ENCODE data around the gene MMP28. TPM values are rescaled to one million over a fixed set of nuclear protein-coding genes. Genes with fewer than 3 reads are reported as not detected.
"Not testable (repeated sequence)": the region's sequence is repeated elsewhere in the genome, so short reads cannot be mapped to it uniquely, and the experiment has no call there.

MMP28 gene
- polyA plus RNA-seq, 2 donors: 14.8 to 21.7 TPM

DNA sequence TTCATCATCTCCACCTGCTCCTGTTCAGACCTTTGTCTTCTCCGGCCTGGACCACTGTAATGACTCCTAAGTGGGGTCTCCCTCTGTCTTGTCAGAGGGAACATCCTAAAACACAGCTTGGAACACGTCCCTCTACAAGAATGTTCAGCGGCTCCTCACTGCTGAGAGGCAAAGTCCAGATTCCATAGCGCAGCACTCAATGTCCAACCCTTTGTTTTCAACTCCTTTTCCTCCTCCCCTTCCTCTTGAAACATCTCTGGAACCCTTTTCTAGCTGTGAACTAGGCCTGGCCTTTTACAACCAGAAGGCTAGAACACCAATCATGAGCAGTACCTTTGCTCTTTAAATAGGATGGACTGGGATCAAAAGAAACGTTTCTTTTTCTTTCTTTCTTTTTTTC is 33.8 kb downstream of the MMP28 start:
- Histone ChIP-seq H3K4me1 (ENCODE audit: control insufficient read depth in 2 of 2, insufficient read depth in 2 of 2, low read length in 1 of 2) (peaks cover 5 to 6% of the 10 kb centered on the region in 2 donors), H3K36me3 (ENCODE audit: control insufficient read depth in 2 of 2, insufficient read depth in 2 of 2, low read length in 1 of 2) (no peaks in the 10 kb centered on the region), H3K4me3 (ENCODE audit: low read depth in 1 of 2, low read length in 2 of 2) (no peak overlapping the region), H3K27ac (ENCODE audit: low read depth in 2 of 2, low read length in 1 of 2) (no peak overlapping the region), H3K9me3 (ENCODE audit: control insufficient read depth in 2 of 2, insufficient read depth in 1 of 2, low read depth in 1 of 2, low read length in 1 of 2) (no peaks in the 10 kb centered on the region), H3K27me3 (ENCODE audit: control insufficient read depth in 1 of 2, insufficient read depth in 2 of 2, low read length in 2 of 2) (no peaks in the 10 kb centered on the region)
- 76 to 83% methylated on average over 5 of the region's 5 CpGs for WGBS, 2 donors

DNA sequence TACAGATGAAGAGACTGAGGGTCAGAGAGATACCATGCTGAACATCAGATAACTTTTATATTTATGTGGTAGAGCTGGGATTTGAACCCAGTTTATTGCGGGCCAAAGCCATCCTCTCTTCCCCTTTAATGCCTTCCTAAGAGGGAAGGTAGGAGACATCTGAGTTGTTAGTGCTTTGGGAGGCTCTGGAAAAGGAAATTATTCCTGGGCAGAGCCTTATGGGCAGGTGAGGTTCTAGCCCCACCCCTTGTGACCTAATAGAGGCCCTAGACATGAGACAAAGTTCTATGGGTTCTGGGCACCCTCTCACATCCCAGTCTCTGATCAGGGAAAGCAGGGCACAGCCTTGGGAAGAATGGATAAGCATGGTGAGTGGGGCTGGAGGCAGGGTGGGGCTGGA is 34.9 kb downstream of the MMP28 start, which contains the start of gene C17orf50:
C17orf50 (plus strand) TSS at position 301 of the 400 bp plus-strand sequence; CDS start at position 356, 55 bp downstream.
- no peaks in the 10 kb centered on the region for H3K36me3 ChIP-seq (ENCODE audit: control insufficient read depth in 2 of 2, insufficient read depth in 2 of 2, low read length in 1 of 2)
- H3K4me1 ChIP-seq (ENCODE audit: control insufficient read depth in 2 of 2, insufficient read depth in 2 of 2, low read length in 1 of 2): peaks cover 5 to 6% of the 10 kb centered on the region in 2 donors
- no peaks in the 10 kb centered on the region for H3K27me3 ChIP-seq (ENCODE audit: control insufficient read depth in 1 of 2, insufficient read depth in 2 of 2, low read length in 2 of 2)
- 58 to 100% methylated on average over 1 of the region's 1 CpG for WGBS, 2 donors
- H3K4me3 ChIP-seq (ENCODE audit: low read depth in 1 of 2, low read length in 2 of 2): no peak within 1 kb of the TSS
- no peak within 1 kb of the TSS for H3K27ac ChIP-seq (ENCODE audit: low read depth in 2 of 2, low read length in 1 of 2)
- no peaks in the 10 kb centered on the region for H3K9me3 ChIP-seq (ENCODE audit: control insufficient read depth in 2 of 2, insufficient read depth in 1 of 2, low read depth in 1 of 2, low read length in 1 of 2)

DNA sequence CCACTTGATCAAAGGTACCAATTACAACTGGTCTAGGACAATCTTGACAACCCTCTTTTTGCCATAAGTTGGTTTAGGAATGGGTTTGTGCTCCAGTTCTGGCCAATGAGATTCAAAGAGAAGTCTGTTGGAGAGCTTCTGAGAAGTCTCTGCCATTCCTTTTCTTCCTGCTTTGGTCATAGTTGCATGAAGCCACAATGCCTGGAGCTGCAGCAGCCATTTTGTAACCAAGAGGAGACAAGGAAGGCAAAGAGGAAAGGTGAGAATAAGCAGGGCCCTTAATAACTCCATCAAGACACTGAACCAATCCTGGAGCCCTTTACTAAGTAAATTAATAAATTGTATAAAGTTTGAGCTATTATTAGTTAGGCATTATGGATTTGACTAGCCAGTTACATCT is 38.2 kb downstream of the MMP28 start:
- H3K4me1 ChIP-seq (ENCODE audit: control insufficient read depth in 2 of 2, insufficient read depth in 2 of 2, low read length in 1 of 2): peaks cover 0 to 2% of the 10 kb centered on the region in 2 donors
- H3K4me3 ChIP-seq (ENCODE audit: low read depth in 1 of 2, low read length in 2 of 2): no peak overlapping the region
- no peaks in the 10 kb centered on the region for H3K9me3 ChIP-seq (ENCODE audit: control insufficient read depth in 2 of 2, insufficient read depth in 1 of 2, low read depth in 1 of 2, low read length in 1 of 2)
- H3K27me3 ChIP-seq (ENCODE audit: control insufficient read depth in 1 of 2, insufficient read depth in 2 of 2, low read length in 2 of 2): no peaks in the 10 kb centered on the region
- no peaks in the 10 kb centered on the region for H3K36me3 ChIP-seq (ENCODE audit: control insufficient read depth in 2 of 2, insufficient read depth in 2 of 2, low read length in 1 of 2)
- no peak overlapping the region for H3K27ac ChIP-seq (ENCODE audit: low read depth in 2 of 2, low read length in 1 of 2)

DNA sequence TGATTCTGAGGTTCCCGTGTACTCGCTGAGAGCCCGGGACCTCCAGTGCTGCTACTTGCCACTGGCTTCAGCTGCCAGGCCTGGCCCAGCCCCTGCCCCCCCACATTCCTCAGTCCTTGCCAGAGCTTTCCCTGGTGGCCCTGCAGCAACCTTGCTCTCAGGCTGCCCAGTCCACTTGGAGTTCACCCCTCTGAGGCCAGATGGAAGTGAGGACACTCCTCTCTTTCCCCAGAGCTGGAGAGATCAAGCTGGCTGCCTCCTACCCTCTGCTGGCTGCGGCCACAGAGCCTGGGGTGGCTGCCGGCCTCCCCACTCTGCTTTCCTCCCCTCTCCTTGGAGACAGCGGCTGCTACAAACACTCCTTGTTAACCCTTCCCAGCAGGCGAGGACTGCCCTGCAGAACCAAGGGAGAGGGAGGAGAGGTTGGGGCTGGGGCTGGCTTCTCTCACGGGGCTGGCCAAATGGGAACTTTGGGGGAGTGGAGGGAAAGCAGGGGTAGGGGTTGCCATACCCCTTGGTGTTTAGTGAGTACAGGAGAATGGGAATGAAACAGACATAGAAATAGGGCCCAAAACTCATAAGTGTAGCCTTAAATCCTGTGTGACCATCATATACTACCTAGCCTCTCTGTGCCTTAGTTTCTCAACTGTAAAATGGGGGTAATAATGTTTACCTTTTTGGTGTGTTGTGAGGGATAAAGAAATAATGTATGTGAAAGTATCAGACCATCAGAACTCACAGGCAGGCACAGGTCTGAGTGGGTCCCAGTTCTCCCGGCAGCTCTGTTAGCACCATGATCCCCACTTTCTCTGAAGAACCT is 42.3 kb downstream of the MMP28 start, which contains the start of gene GAS2L2:
GAS2L2 (minus strand) TSS at position 295 of the 820 bp plus-strand sequence. CDS start 389 bp downstream, outside the sequence.
- Histone ChIP-seq H3K9me3 (ENCODE audit: control insufficient read depth in 2 of 2, insufficient read depth in 1 of 2, low read depth in 1 of 2, low read length in 1 of 2) (no peaks in the 10 kb centered on the region), H3K27me3 (ENCODE audit: control insufficient read depth in 1 of 2, insufficient read depth in 2 of 2, low read length in 2 of 2) (no peaks in the 10 kb centered on the region), H3K36me3 (ENCODE audit: control insufficient read depth in 2 of 2, insufficient read depth in 2 of 2, low read length in 1 of 2) (no peaks in the 10 kb centered on the region), H3K27ac (ENCODE audit: low read depth in 2 of 2, low read length in 1 of 2) (no peak within 1 kb of the TSS), H3K4me1 (ENCODE audit: control insufficient read depth in 2 of 2, insufficient read depth in 2 of 2, low read length in 1 of 2) (peaks cover 0 to 15% of the 10 kb centered on the region in 2 donors), H3K4me3 (ENCODE audit: low read depth in 1 of 2, low read length in 2 of 2) (no peak within 1 kb of the TSS)
- WGBS, 2 donors: 38 to 40% methylated on average over 9 of the region's 9 CpGs

DNA sequence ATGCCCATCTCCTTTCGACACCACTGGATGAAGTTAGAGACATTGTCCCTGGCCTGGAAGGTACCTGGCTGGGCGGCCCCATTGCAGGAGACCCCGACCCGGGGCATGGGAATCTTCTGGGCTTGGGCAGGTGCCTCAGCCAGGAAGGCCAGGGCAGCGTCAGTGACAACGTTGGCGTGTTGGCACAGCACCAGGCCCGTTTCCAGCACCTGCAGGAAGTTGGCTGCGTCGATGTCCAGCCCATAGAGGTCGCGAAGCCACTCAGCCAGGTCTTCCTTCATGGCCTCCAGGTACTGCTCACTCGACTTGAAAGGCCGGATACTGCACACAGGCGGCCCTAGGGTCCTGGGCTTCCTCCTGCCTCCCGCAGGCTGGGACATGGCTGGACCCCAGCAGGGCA is 43.0 kb downstream of the MMP28 start:
- WGBS, 2 donors: 54 to 57% methylated on average over 16 of the region's 16 CpGs
- Histone ChIP-seq H3K9me3 (ENCODE audit: control insufficient read depth in 2 of 2, insufficient read depth in 1 of 2, low read depth in 1 of 2, low read length in 1 of 2) (no peaks in the 10 kb centered on the region), H3K27me3 (ENCODE audit: control insufficient read depth in 1 of 2, insufficient read depth in 2 of 2, low read length in 2 of 2) (no peaks in the 10 kb centered on the region), H3K36me3 (ENCODE audit: control insufficient read depth in 2 of 2, insufficient read depth in 2 of 2, low read length in 1 of 2) (no peaks in the 10 kb centered on the region), H3K27ac (ENCODE audit: low read depth in 2 of 2, low read length in 1 of 2) (no peak overlapping the region), H3K4me3 (ENCODE audit: low read depth in 1 of 2, low read length in 2 of 2) (no peak overlapping the region), H3K4me1 (ENCODE audit: control insufficient read depth in 2 of 2, insufficient read depth in 2 of 2, low read length in 1 of 2) (peaks cover 0 to 15% of the 10 kb centered on the region in 2 donors)

DNA sequence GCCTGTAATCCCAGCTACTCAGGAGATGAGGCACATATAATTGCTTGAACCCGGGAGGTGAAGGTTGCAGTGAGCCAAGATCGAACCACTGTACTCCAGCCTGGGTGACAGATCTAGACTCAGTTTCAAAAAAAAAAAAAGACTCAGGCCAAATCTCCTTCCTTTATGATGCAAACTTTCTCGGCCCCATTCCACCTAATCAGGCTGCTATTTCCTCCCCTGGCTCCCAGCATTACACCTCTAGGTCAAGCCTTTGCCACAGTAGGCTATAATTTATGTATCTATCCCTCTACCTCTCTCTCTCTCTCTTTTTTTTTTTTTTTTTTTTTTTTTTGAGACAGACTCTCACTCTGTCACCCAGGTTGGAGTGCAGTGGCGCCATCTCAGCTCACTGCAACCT is 43.9 kb downstream of the MMP28 start:
- 84 to 86% methylated on average over 4 of the region's 4 CpGs for WGBS, 2 donors
- H3K36me3 ChIP-seq (ENCODE audit: control insufficient read depth in 2 of 2, insufficient read depth in 2 of 2, low read length in 1 of 2); H3K27ac ChIP-seq (ENCODE audit: low read depth in 2 of 2, low read length in 1 of 2); H3K9me3 ChIP-seq (ENCODE audit: control insufficient read depth in 2 of 2, insufficient read depth in 1 of 2, low read depth in 1 of 2, low read length in 1 of 2); H3K4me3 ChIP-seq (ENCODE audit: low read depth in 1 of 2, low read length in 2 of 2); H3K27me3 ChIP-seq (ENCODE audit: control insufficient read depth in 1 of 2, insufficient read depth in 2 of 2, low read length in 2 of 2): not testable (repeated sequence)
- H3K4me1 ChIP-seq (ENCODE audit: control insufficient read depth in 2 of 2, insufficient read depth in 2 of 2, low read length in 1 of 2): peaks cover 0 to 15% of the 10 kb centered on the region in 2 donors

DNA sequence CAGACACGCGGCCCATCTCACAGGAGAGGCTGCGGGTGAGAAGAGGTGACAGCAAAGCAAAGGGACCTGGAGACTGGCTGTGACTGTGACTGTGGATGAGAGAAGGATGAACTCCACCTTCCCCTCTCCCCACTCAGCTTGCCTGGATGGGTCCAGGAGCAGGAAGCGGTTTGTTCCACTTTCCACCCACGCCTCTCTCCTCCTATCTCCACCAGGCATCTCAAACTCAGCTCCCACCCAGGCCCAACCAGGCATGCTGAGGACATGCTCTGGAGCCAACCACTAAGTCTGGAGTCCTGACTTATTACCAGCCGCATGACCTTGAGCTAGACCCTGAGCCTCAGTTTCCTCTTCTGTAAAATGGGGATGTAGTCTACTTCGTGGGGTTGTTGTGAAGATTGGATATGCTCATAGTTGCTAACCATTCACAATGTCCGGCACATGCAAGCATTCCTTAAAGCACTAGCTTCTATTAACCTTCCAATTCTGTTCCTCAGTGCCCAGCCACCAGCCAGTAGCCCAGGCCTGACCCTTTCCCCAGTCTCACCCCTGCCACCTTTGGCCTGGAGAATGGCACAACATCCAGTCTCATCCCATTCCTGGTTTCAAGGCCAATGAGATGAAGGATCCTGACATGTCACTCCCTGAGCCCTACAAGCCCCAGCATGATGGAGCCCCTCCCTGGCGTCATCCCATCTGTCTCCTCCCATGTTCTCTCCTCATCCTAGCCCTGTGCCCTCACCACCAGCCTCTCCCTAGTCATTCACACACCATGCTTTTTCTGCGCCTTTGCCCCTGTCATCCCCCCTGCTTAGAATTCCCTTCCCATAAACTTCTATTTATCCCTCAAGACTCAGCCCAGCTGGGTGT is 44.7 kb downstream of the MMP28 start:
- Histone ChIP-seq H3K4me1 (ENCODE audit: control insufficient read depth in 2 of 2, insufficient read depth in 2 of 2, low read length in 1 of 2) (peaks cover 0 to 15% of the 10 kb centered on the region in 2 donors), H3K36me3 (ENCODE audit: control insufficient read depth in 2 of 2, insufficient read depth in 2 of 2, low read length in 1 of 2) (no peaks in the 10 kb centered on the region), H3K4me3 (ENCODE audit: low read depth in 1 of 2, low read length in 2 of 2) (no peak overlapping the region), H3K27me3 (ENCODE audit: control insufficient read depth in 1 of 2, insufficient read depth in 2 of 2, low read length in 2 of 2) (no peaks in the 10 kb centered on the region), H3K9me3 (ENCODE audit: control insufficient read depth in 2 of 2, insufficient read depth in 1 of 2, low read depth in 1 of 2, low read length in 1 of 2) (no peaks in the 10 kb centered on the region), H3K27ac (ENCODE audit: low read depth in 2 of 2, low read length in 1 of 2) (no peak overlapping the region)
- 73 to 74% methylated on average over 10 of the region's 10 CpGs for WGBS, 2 donors

DNA sequence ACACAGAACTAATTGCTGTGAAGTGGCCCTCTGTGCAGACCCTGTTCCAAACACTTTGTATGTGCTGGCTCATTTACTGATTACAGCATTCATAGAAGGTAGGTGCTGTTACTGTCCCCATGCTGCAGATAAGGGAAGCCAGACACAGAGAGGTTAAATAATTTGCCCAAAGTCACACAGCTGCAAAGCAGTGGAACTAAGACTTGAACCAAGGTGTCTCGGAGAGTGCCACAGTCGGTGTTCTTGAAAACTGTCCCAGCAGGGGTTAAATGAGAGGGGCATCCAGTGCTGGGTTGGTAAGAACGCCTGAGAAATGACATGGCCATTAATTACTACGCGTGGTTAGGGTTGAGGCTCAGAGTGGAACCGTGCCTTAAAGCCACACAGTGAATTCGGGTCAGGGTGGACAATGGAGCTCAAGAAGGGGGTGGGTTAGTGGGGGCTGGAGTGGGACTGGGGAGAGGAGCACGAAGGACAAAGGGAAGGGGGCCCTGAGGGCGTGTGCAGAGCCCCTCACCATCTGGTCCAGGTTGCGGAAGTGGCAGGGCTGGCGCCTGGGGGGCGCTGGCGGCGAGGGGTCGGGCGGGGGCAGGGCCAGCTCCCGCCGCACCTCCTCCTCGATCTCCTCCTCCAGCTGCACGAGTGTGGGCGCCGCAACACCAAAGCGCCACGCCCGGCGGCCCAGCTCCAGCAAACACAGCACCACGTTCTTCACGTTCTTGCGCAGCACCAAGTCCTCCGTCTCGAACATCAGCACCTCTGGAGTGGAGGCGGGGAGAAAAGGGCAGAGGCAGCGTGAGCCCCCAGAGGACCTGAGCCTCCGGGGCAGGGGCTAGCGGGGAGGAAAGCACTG is 45.7 kb downstream of the MMP28 start:
- H3K27me3 ChIP-seq (ENCODE audit: control insufficient read depth in 1 of 2, insufficient read depth in 2 of 2, low read length in 2 of 2): no peaks in the 10 kb centered on the region
- H3K9me3 ChIP-seq (ENCODE audit: control insufficient read depth in 2 of 2, insufficient read depth in 1 of 2, low read depth in 1 of 2, low read length in 1 of 2): no peaks in the 10 kb centered on the region
- no peak overlapping the region for H3K4me3 ChIP-seq (ENCODE audit: low read depth in 1 of 2, low read length in 2 of 2)
- H3K36me3 ChIP-seq (ENCODE audit: control insufficient read depth in 2 of 2, insufficient read depth in 2 of 2, low read length in 1 of 2): no peaks in the 10 kb centered on the region
- peaks cover 0 to 15% of the 10 kb centered on the region in 2 donors for H3K4me1 ChIP-seq (ENCODE audit: control insufficient read depth in 2 of 2, insufficient read depth in 2 of 2, low read length in 1 of 2)
- 7 to 11% methylated on average over 32 to 35 of the region's 35 CpGs for WGBS, 2 donors
- H3K27ac ChIP-seq (ENCODE audit: low read depth in 2 of 2, low read length in 1 of 2): no peak overlapping the region

DNA sequence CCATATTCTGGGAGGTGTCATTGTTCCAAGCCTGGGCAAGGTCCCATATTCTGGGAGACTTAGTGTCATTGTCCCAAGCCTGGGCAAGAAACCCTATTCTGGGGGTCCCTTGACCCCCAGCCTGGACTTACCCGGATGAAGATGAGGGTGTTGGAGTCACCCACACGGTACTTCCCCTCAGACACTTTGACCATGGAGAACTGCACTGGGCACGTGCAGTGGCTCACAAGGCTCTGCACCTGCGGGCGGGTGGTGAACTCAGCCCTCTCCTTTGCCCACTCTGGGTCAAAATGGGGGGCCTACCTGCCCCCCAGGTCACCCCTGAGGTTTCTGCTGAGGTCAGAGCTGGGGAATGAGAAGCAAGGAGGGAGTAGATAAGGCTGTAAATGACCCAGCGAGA is 46.5 kb downstream of the MMP28 start:
- Histone ChIP-seq H3K4me1 (ENCODE audit: control insufficient read depth in 2 of 2, insufficient read depth in 2 of 2, low read length in 1 of 2) (peaks cover 0 to 15% of the 10 kb centered on the region in 2 donors), H3K27me3 (ENCODE audit: control insufficient read depth in 1 of 2, insufficient read depth in 2 of 2, low read length in 2 of 2) (no peaks in the 10 kb centered on the region), H3K36me3 (ENCODE audit: control insufficient read depth in 2 of 2, insufficient read depth in 2 of 2, low read length in 1 of 2) (no peaks in the 10 kb centered on the region), H3K4me3 (ENCODE audit: low read depth in 1 of 2, low read length in 2 of 2) (no peak overlapping the region), H3K27ac (ENCODE audit: low read depth in 2 of 2, low read length in 1 of 2) (no peak overlapping the region), H3K9me3 (ENCODE audit: control insufficient read depth in 2 of 2, insufficient read depth in 1 of 2, low read depth in 1 of 2, low read length in 1 of 2) (no peaks in the 10 kb centered on the region)
- 73 to 81% methylated on average over 6 of the region's 6 CpGs for WGBS, 2 donors
